ENCODE measurements around the gene ARHGEF39. TPM values are rescaled to one million over a fixed set of nuclear protein-coding genes. Genes with fewer than 3 reads are reported as not detected.

ARHGEF39 gene
- total and polyA plus RNA-seq, 11 donors, result 0.11 to 1.2 (median 0.27) TPM

GRCh38 chr9:35635730-35636129 lies 29.3 kb downstream of the ARHGEF39 start:
- intact Hi-C loops (cut with DNase I), result no loop called here
- no peak for TF ChIP-seq POLR2A (IDR thresholded peaks at IDR 0.05)
- TF ChIP-seq, protein P1, sequence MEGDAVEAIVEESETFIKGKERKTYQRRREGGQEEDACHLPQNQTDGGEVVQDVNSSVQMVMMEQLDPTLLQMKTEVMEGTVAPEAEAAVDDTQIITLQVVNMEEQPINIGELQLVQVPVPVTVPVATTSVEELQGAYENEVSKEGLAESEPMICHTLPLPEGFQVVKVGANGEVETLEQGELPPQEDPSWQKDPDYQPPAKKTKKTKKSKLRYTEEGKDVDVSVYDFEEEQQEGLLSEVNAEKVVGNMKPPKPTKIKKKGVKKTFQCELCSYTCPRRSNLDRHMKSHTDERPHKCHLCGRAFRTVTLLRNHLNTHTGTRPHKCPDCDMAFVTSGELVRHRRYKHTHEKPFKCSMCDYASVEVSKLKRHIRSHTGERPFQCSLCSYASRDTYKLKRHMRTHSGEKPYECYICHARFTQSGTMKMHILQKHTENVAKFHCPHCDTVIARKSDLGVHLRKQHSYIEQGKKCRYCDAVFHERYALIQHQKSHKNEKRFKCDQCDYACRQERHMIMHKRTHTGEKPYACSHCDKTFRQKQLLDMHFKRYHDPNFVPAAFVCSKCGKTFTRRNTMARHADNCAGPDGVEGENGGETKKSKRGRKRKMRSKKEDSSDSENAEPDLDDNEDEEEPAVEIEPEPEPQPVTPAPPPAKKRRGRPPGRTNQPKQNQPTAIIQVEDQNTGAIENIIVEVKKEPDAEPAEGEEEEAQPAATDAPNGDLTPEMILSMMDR (IDR thresholded peaks at IDR 0.05), result no peak
- H3K4me1 ChIP-seq, result peaks cover 0 to 58% (median 0%) of the 10 kb centered on the region in 12 donors
- no peaks in the 10 kb centered on the region for H3K9me3 ChIP-seq
- ATAC-seq (no peak), DNase-seq (no peak)
- H3K36me3 ChIP-seq, result no peaks in the 10 kb centered on the region
- H3K4me3 ChIP-seq, result no peak overlapping the region
- no peaks in the 10 kb centered on the region for H3K27me3 ChIP-seq
- peak overlapping the region in 1 of 12 donors; percentile 80 for H3K27ac ChIP-seq

DNA sequence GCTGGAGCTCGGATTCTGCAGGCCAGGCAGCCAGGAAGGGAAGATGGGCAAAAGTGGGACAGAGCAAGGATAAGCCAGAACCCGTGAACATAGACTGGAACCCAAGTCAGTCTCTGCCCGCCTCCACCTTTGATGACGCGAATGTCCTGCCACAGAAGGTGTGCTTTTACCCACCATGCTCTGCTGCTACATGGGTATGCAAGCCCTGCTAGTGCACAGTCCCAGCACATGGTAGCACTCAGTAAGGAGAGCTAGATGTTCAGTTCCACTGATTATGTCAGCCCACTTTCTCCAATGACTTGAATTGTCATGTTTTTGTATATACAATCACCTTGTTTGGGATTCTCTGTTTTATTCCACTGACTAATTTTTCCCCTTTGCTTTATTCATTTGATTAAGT lies 35.4 kb downstream of the ARHGEF39 start:
- H3K4me3 ChIP-seq, result no peak overlapping the region
- WGBS, 4 donors, result 84 to 92% (median 90%) methylated on average over 5 of the region's 5 CpGs
- H3K27me3 ChIP-seq, result no peaks in the 10 kb centered on the region
- H3K27ac ChIP-seq, result no peak overlapping the region
- no peak for DNase-seq
- peaks cover 0 to 4% (median 0%) of the 10 kb centered on the region in 12 donors for H3K4me1 ChIP-seq
- intact Hi-C loops (cut with DNase I), result no loop called here
- H3K36me3 ChIP-seq, result no peaks in the 10 kb centered on the region
- H3K9me3 ChIP-seq, result no peaks in the 10 kb centered on the region
- TF ChIP-seq POLR2A (IDR thresholded peaks at IDR 0.05), result no peak
- TF ChIP-seq, protein P1 (IDR thresholded peaks at IDR 0.05), result no peak
- no peak for ATAC-seq

DNA sequence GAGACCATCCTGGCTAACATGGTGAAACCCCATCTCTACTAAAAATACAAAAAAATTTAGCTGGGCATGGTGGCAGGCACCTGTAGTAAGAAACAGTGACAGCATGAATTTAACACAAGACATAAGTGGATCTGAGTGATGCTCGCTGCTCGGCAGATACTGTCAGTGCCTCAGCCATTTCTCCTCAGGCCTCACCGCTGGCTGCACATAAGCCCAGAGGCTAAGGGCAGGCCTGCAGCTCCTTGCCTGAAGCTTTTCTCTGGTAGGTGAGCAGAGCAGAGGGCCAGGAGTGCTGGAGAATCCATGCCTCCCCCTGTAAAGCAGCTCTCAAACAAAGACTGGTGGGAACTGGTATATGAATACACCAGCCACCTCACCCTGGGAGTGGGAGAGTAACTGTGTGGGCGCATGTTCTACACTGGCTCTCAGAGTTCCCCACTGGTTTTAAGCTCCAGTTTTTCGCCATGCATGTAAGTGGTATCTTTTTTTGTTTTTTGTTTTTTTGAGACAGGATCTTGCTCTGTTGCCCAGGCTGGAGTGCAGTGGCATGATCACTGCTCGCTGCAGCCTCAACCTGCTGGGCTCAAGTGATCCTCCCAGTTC lies 36.5 kb downstream of the ARHGEF39 start:
- Histone ChIP-seq H3K27ac (no peak overlapping the region), H3K4me3 (no peak overlapping the region), H3K27me3 (no peaks in the 10 kb centered on the region), H3K36me3 (no peaks in the 10 kb centered on the region), H3K4me1 (no peaks in the 10 kb centered on the region), H3K9me3 (no peaks in the 10 kb centered on the region)
- DNase-seq (no peak), ATAC-seq (no peak)
- TF ChIP-seq, protein P1 (IDR thresholded peaks at IDR 0.05), result no peak
- TF ChIP-seq POLR2A (IDR thresholded peaks at IDR 0.05), result no peak
- 94 to 95% (median 94%) methylated on average over 6 of the region's 6 CpGs for WGBS, 4 donors
- intact Hi-C loops (cut with DNase I), result no loop called here

DNA sequence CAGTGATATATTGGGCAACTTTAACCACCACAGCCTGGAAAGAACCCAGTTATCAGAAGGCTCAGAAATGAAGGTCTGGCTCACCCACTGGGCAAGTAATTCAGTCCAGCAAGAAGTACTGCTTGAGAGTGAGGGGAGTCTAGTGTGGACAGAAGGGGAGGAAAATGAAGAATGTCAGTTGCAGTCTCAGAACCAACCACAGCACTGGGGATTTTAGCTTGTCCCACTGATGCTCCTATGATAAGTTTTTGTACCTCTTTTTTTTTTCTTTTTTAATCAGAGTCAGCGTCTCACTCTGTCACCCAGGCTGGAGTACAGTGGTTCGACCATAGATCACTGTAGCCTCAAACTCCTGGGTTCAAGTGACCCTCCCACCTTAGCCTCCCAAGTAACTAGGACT lies 37.4 kb downstream of the ARHGEF39 start:
- ATAC-seq (no peak), DNase-seq (no peak)
- no peaks in the 10 kb centered on the region for H3K27me3 ChIP-seq
- no peak for TF ChIP-seq POLR2A (IDR thresholded peaks at IDR 0.05)
- TF ChIP-seq, protein P1 (IDR thresholded peaks at IDR 0.05), result no peak
- no peaks in the 10 kb centered on the region for H3K9me3 ChIP-seq
- H3K4me1 ChIP-seq, result no peaks in the 10 kb centered on the region
- intact Hi-C loops (cut with DNase I), result no loop called here
- 86 to 99% (median 93%) methylated on average over 2 of the region's 2 CpGs for WGBS, 4 donors
- no peak overlapping the region for H3K27ac ChIP-seq
- H3K36me3 ChIP-seq, result no peaks in the 10 kb centered on the region
- H3K4me3 ChIP-seq, result no peak overlapping the region
